Iris pigment epithelial cell (primary cell): ENCODE results near the gene C11orf58.

Experiments used
- DNase-seq: peaks from one replicate; pipeline ENCODE4 v3.0.0-alpha.2; 2011; ENCODE audit warnings: low read depth

Gene C11orf58

DNA sequence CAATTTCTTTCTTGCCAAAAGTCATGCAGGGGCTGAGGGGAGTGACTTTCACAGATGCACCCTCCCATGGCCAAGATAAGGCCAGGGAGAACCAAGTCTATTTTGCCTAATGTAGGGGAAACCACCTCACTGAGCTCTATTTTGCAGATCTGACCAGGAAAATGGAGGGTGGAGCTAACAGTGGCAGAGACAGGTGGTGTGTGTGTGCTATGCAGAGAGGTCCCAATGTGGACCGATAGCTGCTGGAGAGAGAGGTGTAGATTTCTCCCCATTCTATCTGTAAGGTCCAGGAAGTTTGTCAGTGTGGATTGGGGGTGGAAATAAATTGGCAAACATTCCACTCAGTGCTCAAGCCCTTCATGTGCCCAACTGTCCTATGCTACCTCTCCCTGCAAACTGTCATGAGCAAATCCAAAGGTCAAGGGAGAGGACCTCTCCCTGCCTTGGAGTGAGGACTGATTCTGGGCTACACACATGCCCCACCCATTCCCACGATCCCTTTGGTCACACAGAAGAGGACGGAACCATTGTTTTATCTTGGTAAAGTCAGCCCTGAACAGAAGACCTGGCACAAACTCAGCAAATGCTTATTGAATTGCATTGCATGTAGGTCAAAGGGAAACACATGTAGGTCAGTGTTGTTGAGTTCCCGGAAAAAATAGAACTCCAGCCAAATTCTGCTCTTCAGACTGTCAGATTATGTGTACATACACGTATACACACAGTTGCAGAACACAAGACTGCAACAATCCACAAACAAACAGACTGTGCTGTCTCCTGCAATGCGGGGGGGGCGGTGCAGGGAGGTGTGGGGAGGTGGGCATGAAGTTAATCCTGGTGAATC is 65.9 kb downstream of the C11orf58 start:
- DNase-seq: peak; percentile 81

GRCh38 chr11:16805938-16806337 is 67.5 kb downstream of the C11orf58 start:
- DNase-seq: peak; percentile 55

DNA sequence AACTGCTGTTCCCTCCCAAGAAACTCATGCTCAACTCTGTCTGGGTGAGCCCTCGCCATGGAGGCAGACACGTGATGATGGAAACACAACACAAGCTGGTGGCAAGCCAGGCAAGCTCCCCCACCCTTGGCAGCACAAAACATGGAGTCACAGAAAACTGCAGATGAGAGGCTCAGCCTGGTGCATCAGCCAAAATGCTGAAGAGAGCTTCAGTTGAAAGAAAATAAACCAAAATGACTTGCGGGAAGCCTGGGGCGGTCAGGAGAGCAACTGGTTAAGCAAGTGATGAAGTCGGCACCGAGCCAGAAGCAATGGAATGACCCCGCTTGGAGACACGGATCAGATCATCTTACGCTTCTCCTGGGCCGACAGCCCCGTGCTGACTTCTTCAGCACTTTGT is 68.3 kb downstream of the C11orf58 start:
- DNase-seq: peak; percentile 76

DNA sequence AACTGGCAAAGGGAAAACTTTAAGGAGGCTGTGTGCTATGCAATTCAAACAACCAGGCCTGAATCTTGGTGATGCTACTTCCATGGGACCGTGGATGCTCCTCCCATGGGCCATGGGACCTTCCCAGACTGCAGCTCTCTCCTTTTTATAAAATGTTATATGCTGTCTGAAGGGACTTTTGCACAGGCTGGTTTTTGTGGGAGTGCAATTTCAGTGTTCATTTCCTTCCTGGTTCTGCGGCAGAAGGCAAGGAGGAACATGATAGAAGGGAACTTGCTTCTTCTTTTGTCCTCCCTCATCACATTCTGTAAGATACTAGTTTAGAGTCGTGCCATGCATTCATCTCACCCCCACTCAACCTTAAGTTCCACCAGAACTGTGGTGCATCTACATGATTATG is 68.9 kb downstream of the C11orf58 start:
- DNase-seq: no peak
